GM18517 (cell line): ENCODE measurements around the gene FBXL13.
"Not testable (repeated sequence)": the region's sequence is repeated elsewhere in the genome, so short reads cannot be mapped to it uniquely, and the experiment has no call there.

Experiments
- ATAC-seq: cut with Tn5 transposase; IDR thresholded peaks from one replicate; pipeline ENCODE4 v1.9.1; 2021; ENCODE audit warnings: mild to moderate bottlenecking, moderate library complexity; ENCODE audit not compliant: unreplicated experiment

The FBXL13 gene

DNA sequence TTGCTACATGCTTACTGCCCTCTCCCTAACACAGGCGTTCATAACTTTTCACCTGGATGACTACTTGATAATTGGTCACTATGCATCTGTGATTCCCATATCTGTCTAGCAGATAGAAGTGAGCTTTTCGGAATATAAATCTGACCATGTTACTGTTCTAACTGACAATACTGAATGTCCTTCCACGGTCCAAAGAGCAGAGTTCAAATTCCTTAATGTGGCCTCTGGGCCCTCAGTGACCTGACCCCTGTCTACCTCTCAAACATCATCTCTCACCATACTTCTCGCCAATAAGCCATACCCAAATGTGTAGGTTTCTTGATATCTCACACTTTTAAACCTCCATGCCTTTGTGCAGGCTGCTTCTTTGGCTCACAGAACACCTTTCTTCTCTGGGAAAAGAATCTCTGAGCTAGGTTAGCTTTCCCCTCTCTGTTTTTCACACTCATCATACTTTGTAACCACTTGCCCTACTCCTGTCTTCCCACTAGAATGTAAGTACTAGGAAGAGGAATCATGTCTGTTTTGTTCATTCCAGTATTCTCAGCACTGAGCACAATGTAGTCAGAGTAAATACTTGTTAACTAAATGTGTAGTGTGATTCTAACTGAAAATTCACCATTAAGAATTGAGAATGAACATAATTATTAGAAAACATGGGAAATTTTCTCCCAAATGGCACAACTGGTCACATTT is 201.0 kb downstream of the FBXL13 start:
- peak; percentile 50 for ATAC-seq

DNA sequence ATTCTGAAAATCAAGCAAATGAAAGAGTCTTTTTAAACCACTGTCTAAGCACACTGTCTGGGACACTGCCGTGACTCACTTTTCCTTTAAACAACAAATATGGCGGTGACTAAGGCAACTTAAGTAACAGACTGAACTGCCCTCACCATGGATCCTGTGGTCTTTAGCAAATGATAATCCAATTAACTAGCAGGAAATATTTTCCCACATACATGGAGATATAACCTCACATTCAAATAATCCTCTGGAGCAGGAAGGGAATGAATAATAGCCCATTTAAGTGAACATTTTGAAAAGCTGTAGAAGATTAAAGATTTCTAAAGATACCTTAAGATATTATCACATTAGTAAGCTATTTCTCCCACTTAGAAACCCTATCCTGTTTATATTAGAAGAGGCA is 202.1 kb downstream of the FBXL13 start:
- no peak for ATAC-seq

DNA sequence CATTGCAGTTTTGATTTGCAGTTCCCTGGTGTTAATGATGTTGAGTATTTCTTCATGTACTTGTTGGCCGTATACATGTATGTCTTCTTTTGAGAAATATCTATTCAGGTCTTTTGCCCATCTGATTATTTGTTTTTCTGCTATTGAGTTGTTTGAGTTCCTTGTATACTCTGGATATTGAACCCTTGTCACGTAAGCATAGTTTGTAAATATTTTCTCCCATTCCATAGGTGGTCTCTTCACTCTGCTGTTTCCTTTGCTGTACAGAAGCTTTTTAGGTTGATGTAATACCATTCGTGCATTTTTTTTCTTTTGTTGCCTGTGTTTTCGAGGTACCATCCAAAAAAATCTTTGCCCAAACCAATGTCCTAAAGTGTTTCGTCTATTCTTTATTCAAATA is 205.4 kb downstream of the FBXL13 start:
- no peak for ATAC-seq

DNA sequence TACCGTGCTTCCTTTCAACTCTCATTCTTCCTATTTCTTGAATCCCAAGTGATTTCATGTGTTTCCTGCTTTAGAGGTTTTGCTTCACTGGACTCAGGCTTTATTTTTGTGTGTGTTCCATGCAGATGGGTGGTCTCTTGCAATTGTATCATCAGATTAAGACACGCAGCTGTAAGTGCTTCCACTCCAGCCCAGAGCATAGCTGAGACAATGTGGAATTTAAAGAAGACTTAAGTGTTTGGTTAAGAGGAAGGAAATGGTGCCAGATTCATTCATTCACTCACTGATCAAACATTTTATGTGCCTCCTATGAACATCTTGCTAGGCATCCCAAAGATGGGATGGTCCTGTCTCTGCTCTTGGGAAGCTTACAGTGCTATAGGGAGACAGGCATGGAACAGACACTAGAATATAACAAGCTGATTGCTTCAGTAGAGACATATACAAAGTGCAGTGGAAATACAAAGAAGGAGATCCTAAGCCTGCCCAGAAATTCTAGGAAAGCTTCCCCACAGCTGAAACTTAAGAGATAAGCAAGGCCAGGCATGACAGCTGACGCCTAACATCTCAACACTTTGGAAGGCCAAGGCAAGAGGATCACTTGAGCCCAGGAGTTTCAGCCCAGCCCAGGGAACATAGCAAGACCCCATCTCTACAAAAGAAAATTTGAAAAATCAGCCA is 207.9 kb downstream of the FBXL13 start:
- no peak for ATAC-seq

DNA sequence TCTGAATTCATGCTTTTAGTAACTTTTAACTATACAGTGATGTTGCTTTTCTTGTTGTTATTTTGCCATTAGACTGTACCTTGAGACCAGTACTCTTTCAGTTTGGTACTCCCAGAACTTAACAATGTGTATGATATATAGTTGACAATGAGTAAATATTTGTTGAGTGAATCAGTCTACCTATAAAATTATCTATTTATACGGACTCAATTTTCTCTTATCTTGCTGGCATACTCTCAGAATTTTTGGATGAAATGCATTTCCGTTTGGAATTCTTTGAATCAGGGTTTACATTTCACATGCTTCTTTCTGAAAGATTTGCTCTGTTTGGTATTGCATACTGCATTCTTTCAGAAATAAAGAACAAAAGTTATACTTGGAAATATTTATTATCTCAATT is 209.6 kb downstream of the FBXL13 start:
- no peak for ATAC-seq

DNA sequence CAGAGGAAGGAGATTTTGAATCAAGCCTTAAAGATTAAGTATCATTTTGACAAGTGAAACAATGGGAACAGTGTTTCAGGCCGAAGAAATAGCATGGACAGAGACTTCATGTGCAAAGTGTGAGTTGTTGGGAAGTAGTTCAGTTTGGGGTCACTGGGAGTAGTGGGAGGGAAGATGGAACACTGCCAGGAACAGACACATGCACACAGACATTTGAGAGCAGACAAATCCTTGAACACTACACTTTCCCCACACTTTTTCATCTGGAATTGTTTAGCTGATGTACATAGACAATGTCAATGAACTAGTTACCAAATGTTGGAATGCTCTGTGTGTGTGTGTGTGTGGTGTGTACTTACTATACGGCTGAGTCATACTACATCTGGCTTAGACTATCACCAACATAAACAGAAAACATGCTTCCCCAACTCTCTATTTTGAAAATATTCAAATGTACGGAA is 214.2 kb downstream of the FBXL13 start:
- ATAC-seq, result no peak

DNA sequence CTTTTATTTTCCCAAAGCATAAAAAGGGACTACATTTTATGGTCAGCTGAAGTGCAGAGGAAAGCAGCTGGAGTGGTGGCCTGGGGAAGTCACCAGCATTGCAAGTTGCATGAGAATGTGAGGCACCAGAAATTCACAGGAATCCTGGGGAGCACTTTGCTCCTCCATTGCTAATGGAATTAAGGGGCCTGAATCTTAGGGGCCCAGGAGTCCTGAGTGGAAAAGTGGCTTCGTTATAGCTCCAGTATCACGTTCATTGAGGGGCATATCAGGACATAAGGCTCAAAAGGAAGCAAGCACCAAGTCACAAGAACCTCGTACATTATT is 214.8 kb downstream of the FBXL13 start:
- no peak for ATAC-seq

DNA sequence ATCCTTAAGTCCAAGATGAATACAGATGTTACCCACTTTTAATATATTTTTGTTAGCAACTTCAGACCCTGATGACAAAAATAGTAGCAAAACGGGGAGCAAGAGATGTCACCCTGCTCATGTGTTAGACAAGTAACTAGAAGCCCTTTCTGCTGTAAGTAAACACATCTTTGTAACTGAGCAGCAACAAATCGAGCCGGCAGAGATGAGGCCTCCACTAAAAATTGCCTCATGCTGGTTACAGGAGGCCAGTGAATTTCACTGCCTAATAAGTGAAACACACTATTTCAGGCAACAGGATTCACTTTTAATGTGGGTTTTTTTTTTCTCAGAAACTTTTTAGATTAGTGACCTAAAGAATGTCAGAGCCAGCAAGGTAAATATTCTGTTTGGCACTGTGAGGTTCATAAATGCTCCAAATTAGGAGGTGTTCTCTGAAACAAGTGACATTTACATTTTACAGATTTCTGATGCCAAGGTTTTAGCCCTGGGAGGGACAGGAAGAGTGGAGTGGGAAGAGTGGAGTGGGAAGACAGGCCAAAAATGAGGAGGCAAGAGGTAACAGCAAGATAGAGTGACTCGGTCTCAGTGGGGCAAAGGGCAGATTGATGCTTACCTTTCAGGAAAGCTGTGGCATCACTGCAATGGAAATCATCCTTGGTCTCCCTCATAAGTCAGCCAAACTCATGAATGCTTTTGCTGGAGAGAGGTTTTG is 215.4 kb downstream of the FBXL13 start:
- no peak for ATAC-seq

DNA sequence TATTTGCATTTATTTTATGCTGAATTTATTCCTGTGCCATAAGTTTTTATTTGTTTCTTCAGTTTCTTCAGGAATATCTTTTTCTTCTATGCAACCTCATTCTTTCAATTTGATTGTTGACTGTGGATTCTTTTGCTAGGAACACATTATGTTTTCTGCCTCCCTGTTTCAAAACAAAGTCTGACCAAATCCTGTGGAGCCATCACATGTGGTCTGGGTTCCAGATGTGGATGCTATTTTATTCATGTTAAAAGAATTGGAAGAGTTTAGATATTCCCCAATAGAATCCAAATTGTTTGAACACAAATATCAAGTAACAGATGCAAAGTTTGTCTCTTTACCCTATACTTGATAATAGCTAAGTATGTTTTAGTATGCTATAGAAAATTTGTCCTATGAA is 218.6 kb downstream of the FBXL13 start:
- ATAC-seq, result no peak

DNA sequence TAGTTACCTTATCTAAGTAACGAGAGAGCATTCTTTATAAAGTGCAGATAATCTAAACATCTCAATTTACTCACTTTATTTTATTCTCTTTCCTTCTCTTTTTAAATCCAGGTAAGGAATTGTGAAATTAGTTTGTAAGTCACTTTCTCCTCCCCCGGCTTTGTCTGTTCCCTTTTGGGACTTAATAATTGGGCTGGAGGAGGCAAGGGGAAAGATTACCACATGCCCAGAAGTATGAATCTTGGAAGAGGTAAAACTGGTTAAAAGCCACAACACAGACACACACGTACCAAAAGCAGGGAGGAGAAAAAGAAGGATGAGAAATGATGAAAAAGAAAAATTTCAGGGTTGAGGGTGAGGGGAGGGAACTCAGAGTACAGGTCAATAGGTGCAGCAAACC is 225.1 kb downstream of the FBXL13 start:
- no peak for ATAC-seq

DNA sequence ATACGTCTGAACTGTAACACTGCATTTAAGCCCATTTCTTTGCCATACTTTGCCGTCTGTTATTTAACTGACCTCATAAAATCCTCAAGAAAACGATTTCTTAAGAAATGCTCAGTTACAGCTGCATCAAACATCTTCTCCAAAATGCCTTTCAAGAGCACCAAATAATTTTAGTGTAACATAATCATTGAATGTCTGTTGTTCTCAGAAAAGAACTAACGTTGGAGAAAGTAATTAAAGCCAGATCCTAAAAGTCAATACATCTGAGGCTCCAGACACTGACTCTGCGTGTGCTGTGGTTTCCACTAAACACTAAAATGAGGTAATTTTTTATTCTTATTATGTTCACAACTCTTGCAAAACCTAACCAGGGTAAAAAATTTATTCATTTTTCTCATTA is 225.5 kb downstream of the FBXL13 start:
- ATAC-seq, result no peak

DNA sequence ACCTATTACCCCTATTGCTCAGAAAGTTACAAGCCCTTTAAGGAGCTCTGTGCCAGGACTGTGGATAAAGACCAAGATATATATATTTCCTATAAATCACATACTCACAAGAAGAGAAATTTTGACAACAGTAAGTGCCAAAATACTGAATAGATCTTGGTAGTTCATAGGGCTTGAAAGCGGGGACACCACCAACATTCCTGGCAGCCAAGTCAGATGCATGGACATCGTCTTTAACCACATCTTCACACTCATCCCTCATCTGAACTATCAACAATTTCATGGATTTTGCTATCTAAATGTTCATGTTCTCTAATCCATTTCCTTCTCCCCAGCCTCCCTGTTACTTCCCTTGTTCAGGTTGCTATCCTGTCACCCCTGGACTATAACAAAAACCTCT is 229.2 kb downstream of the FBXL13 start:
- ATAC-seq, result no peak

DNA sequence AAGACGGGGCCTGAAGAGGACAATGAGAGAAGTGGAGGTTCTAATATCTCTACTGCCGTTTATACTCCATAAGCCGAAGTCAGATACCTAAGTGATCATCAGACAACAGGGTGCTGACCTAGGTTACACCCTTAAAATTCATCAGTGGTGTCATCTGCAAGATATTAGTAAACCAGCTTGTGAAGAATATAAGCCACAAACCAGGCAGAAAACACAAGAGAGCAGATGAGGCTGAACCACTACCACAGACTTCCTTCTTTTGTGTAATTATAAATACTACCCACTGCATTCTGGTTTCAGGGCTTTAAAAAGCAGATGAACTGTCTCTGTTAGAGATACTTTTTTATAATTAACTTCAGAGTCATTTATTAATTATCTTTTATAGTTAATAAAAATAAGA is 230.7 kb downstream of the FBXL13 start:
- peak; percentile 74 for ATAC-seq

DNA sequence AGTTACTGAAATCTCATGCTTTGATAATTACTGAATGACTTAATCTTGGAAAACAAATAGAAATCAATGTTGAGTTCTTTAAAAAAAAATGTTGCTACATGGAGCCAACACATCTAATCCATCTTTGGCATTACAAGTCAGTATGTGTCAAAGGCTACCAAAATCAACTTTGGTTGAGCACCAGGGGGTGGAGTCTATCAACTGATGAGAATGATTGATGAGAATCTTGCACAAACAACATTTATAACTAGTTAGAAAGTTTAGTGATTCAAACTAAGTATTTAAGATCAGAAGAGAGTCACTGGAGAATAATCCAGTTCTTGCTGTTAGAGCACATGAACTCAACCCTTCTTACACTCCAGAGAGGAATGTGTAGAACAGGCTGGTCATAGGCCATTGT is 232.3 kb downstream of the FBXL13 start:
- no peak for ATAC-seq

DNA sequence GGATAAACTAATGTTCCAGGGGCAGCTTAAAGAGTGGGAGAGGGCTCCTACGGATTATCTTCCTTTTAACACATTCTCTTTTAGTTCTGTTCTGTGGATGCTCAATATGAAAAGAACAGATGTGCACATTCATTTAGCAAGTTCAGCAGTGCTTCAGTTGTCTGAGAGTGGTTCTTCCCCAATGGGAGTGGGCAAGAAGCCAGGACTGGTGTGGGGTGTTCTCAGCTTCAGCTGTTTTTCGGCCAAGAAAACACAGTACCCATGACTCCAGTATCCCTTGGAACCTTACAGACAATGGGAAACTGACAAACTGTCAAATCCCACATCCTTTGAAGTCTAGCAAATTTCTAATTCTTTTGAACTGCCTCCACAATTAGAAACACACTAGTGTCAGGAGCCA is 233.3 kb downstream of the FBXL13 start:
- ATAC-seq, result no peak

DNA sequence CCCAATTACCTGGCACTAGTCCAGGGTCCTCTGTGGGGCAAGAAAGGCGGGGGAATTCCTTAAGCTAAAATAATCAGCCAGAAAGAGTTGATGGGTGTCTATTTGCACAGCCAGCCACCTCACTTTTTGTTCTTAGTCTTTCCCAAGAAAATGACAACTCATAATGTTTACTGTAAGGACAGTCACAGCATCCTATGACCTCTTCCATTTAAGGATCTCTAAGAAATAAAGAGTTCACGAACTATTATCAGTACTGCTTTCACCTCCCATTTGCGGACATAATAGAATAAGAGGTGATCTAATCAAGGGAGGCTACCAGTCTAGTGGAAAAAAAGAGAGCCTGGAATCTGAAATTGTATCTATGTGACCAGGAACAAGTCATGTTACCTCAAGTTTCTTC is 234.2 kb downstream of the FBXL13 start:
- ATAC-seq, result no peak

DNA sequence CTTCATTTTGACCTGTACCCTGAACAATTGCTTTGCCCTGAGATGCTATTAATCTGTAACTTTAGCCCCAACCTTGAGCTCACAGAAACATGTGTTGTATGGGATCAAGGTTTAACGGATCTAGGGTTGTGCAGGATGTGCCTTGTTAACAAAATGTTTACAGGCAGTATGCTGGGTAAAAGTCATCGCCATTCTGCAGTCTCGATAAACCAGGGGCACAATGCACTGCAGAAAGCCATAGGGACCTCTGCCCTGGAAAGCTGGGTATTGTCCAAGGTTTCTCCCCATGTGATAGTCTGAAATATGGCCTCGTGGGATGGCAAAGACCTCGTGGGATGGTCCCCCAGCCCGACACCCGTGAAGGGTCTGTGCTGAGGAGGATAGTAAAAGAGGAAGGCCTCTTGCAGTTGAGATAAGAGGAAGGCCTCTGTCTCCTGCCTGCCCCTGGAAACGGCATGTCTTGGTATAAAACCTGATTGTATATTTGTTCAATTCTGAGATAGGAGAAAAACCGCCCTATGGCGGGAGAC is 236.0 kb downstream of the FBXL13 start:
- not testable (repeated sequence) for ATAC-seq

DNA sequence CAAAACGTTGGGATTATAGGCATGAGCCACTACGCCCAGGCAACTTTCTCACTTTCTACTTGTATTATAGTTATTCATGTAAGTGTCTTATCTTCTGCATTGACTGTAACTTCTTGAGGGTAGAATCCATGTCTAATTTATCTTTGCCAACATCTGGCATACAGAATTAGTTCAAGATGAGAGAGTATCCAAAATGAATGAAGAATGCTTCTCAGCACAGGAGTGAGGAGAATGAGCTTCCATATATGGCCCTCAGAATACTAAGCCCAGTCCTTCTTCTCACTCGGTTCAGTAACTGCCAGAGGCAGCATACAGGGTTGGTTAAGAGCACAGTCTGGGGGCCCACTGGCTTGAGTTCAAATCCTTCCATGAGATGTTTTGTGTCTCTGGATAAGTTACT is 236.8 kb downstream of the FBXL13 start:
- ATAC-seq, result no peak

DNA sequence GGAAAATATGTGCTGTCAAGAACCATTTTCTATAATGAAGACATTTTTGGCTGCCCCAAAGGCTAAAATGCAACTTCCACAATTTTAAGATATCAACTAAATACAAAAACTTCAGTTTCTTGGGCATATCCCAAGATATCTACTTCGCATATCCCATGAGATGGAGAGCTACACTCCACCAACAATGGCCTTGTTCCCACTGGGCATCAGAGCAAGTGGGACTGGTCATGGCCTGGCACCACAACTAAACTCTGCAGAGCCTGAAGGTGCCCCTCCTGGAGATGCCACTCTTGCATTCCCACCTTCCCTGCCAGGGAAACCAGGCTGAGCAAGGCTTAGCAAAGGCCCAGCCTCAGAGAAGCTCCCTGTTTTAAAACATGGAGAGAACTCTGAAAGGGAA is 237.6 kb downstream of the FBXL13 start:
- ATAC-seq, result no peak

DNA sequence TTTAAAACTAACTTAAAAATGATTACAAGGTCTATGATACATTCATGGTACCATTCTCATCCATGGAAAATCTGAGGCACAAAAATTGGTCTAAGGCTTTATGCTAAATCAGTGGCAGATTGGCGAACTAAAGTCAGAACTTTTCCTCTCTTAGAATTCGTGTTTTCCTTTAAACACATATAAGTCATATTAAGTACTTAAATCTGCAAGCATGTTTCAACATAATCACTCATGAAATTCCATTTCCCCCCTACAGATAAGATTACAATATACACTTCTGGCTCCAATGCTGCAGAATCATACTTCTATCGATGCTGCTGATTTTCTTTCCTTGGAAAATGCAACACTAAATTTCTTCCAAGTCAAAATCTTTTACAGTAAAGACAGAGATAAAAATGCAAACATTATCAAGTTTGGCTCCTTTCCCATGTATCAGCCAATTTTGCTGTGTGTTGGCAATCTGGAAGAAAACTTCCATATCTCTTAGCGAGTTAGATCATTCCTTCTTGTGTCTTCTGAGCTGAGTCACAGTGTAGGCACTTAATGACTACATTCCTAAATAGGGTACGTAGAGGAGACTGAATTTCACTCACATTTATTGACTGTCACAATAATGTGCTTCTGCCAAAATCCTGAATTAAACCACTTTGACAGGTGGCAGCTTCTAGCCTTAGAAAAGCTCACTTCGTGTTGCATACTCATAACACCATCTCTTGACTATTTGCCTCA is 238.2 kb downstream of the FBXL13 start:
- ATAC-seq, result no peak

DNA sequence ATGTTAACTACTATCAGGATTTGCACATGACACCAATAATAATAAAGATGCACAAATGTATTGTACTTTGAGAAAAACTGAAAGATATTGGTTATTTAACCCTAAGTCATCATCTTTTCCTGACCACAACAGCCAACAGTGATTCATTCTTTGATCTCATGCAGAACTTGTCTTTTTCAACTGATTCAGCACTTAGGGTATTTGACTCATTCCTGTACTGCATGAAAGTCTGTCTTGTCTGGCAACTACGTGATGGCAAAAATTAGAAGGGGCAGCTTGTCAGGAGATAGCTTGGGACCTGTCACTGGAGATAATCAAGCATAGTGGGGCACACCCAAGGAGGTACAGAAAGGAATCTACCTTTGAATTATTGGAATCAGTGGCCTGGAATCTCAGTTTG is 239.6 kb downstream of the FBXL13 start:
- ATAC-seq, result peak; percentile 91
